PC-9 (cell line): ENCODE results near the gene CCDC167. TPM values are rescaled to one million over a fixed set of nuclear protein-coding genes. Genes with fewer than 3 reads are reported as not detected.

ENCODE experiments used
- BruUV-seq: library from RNA; stranded (reverse); fragments of 400-500 nt; replicated peaks from 2 replicates; lab custom pipeline; 2021; lab: Mats Ljungman, UMichigan
- CTCF ChIA-PET: fragments of 300-600 bp; sonication (Branson Sonifier 250); formaldehyde crosslinking; loops from one replicate; lab custom pipeline; 2022; ENCODE audit warnings: antibody characterized with exemption; lab: Charles Lee
- POLR2A ChIA-PET: fragments of 300-600 bp; sonication (Branson Sonifier 250); formaldehyde crosslinking; loops from one replicate; lab custom pipeline; 2022; ENCODE audit warnings: antibody characterized with exemption; ENCODE audit not compliant: unreplicated experiment; lab: Charles Lee
- DNase-seq, 2 experiments: peaks; one replicate each; pipeline versions ENCODE4 v3.0.0 to v3.0.0-alpha.2; 2015 to 2022; ENCODE audit warnings: mixed read lengths in 1 of 2
- H2AFZ ChIP-seq: fragments of 200-600 bp; sonication (generic); 2 replicates; pipeline ENCODE4 v1.8.1; 2017; ENCODE audit warnings: antibody characterized with exemption
- H3F3A ChIP-seq: fragments of 200-600 bp; sonication (generic); 2 replicates; pipeline ENCODE4 v1.8.1; 2017; ENCODE audit warnings: antibody characterized with exemption, mild to moderate bottlenecking, low read depth; ENCODE audit not compliant: insufficient read depth
- H3K27ac ChIP-seq: fragments of 200-600 bp; sonication (generic); 2 replicates; pipeline ENCODE4 v1.6.1; 2016; ENCODE audit warnings: mixed run types
- H3K27me3 ChIP-seq: fragments of 200-600 bp; sonication (generic); 2 replicates; pipeline ENCODE4 v1.6.1; 2016; ENCODE audit warnings: low read depth, mixed run types; ENCODE audit not compliant: insufficient read depth
- H3K36me3 ChIP-seq: fragments of 200-600 bp; sonication (generic); 2 replicates; pipeline ENCODE4 v1.6.1; 2016; ENCODE audit warnings: low read depth, mixed run types
- H3K4me1 ChIP-seq: fragments of 200-600 bp; sonication (generic); replicated peaks from 2 replicates; pipeline ENCODE4 v1.6.1; 2016; ENCODE audit warnings: mixed run types; ENCODE audit not compliant: insufficient read depth
- H3K4me2 ChIP-seq: fragments of 200-600 bp; sonication (generic); 2 replicates; pipeline ENCODE4 v1.6.1; 2017; ENCODE audit warnings: mixed run types
- H3K4me3 ChIP-seq: fragments of 200-600 bp; sonication (generic); 2 replicates; pipeline ENCODE4 v1.6.1; 2016; ENCODE audit warnings: mixed run types
- H3K79me2 ChIP-seq: fragments of 200-600 bp; sonication (generic); 2 replicates; pipeline ENCODE4 v1.6.1; 2017; ENCODE audit warnings: low read depth, mixed run types
- H3K9me2 ChIP-seq: fragments of 200-600 bp; sonication (generic); 2 replicates; pipeline ENCODE4 v1.8.1; 2017; ENCODE audit warnings: mild to moderate bottlenecking; ENCODE audit not compliant: insufficient read depth
- H3K9me3 ChIP-seq: fragments of 200-600 bp; sonication (generic); 2 replicates; pipeline ENCODE4 v1.8.1; 2016; ENCODE audit warnings: low read depth; ENCODE audit not compliant: insufficient read depth
- H4K20me1 ChIP-seq: fragments of 200-600 bp; sonication (generic); 2 replicates; pipeline ENCODE4 v1.8.1; 2017; ENCODE audit not compliant: insufficient read depth
- CTCF ChIP-seq: fragments of 200-600 bp; sonication (generic); conservative IDR thresholded peaks from 2 replicates; pipeline ENCODE4 v1.6.1; 2017; ENCODE audit warnings: mixed run types, antibody characterized with exemption, mild to moderate bottlenecking, moderate library complexity
- EZH2 ChIP-seq: fragments of 200-600 bp; sonication (generic); IDR thresholded peaks from 2 replicates; pipeline ENCODE4 v1.8.0; 2017; ENCODE audit warnings: antibody characterized with exemption, low read depth
- intact Hi-C: fragments of 100-400 bp; cut with micrococcal nuclease; formaldehyde crosslinking; loops from one replicate; pipeline ENCODE4 v1.10.0; 2022; ENCODE audit not compliant: unreplicated experiment
- total RNA-seq: library from RNA; stranded (reverse); gene quantifications from 2 replicates; pipeline ENCODE4 v1.2.3, GENCODE V29; 2021

CCDC167 gene
- total RNA-seq, 1 experiment from 2014 or later = 29.4 TPM

DNA sequence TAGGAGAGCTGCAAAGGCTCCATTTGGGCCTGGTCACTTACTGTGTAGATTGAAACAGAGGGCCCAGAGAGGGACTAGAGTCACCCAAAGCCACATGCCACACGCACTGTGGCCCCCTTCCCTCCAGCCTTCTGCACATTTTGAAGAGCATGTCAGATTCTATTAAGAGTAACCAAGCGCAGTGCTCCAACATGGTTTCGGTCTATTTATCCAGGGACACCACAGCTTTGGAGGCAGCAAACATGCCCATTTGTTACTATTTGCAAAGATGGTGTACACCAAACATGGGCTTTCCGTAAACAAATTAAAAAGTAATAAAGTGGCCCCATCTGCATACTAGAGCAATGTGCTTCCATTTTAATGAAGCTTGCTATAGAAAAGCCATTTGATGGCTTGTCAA, 43.7 kb upstream of the CCDC167 start:
- Histone ChIP-seq H3K27me3 (no peaks in the 10 kb centered on the region), H3K9me3 (no peaks in the 10 kb centered on the region), H3F3A (peaks cover 5% of the 10 kb centered on the region; the same call in 1 of the 2 replicates), H4K20me1 (no peaks in the 10 kb centered on the region), H3K9me2 (no peaks in the 10 kb centered on the region), H3K27ac (no peak overlapping the region), H2AFZ (no peak overlapping the region), H3K4me2 (no peak overlapping the region), H3K79me2 (no peaks in the 10 kb centered on the region), H3K36me3 (no peaks in the 10 kb centered on the region), H3K4me3 (no peak overlapping the region), H3K4me1 (peaks cover 18% of the 10 kb centered on the region)
- DNase-seq = no peak
- ChIA-PET POLR2A (no interaction called here), CTCF (no interaction called here)
- TF ChIP-seq CTCF (no peak), EZH2 (no peak)
- intact Hi-C loops = no loop called here
- no TSS peak for BruUV-seq

GRCh38 chr6:37541346-37541745, 41.7 kb upstream of the CCDC167 start:
- H3K79me2 ChIP-seq = no peaks in the 10 kb centered on the region
- H3K4me1 ChIP-seq = peaks cover 6% of the 10 kb centered on the region
- H3F3A ChIP-seq = no peaks in the 10 kb centered on the region
- no peaks in the 10 kb centered on the region for H3K9me3 ChIP-seq
- no peak overlapping the region for H3K4me2 ChIP-seq
- intact Hi-C loops = no loop called here
- H2AFZ ChIP-seq = no peak overlapping the region
- no peaks in the 10 kb centered on the region for H3K36me3 ChIP-seq
- CTCF ChIA-PET = no interaction called here
- H3K27me3 ChIP-seq = no peaks in the 10 kb centered on the region
- no peaks in the 10 kb centered on the region for H3K9me2 ChIP-seq
- no peaks in the 10 kb centered on the region for H4K20me1 ChIP-seq
- BruUV-seq = no TSS peak
- DNase-seq = no peak
- H3K4me3 ChIP-seq = no peak overlapping the region
- TF ChIP-seq CTCF (no peak), EZH2 (no peak)
- POLR2A ChIA-PET = no interaction called here
- no peak overlapping the region for H3K27ac ChIP-seq

GRCh38 chr6:37540390-37540789, 40.7 kb upstream of the CCDC167 start:
- intact Hi-C loops = no loop called here

More at GRCh38 chr6:37540390-37540789, 40.7 kb upstream of the CCDC167 start:
- Histone ChIP-seq H3K9me3 (no peaks in the 10 kb centered on the region), H2AFZ (no peak overlapping the region), H3K9me2 (no peaks in the 10 kb centered on the region), H3F3A (no peaks in the 10 kb centered on the region), H3K4me3 (no peak overlapping the region), H3K4me2 (no peak overlapping the region), H3K4me1 (no peaks in the 10 kb centered on the region), H3K27ac (no peak overlapping the region), H3K79me2 (no peaks in the 10 kb centered on the region), H4K20me1 (no peaks in the 10 kb centered on the region), H3K27me3 (no peaks in the 10 kb centered on the region), H3K36me3 (no peaks in the 10 kb centered on the region)
- no peak for DNase-seq
- no peak for TF ChIP-seq EZH2
- no peak for TF ChIP-seq CTCF
- no TSS peak for BruUV-seq
- ChIA-PET POLR2A (interaction anchor here (0.6 kb wide), 1 partner anchor 107 kb away, joined by 4 read pairs; no protein-coding TSS in a partner anchor), CTCF (no interaction called here)
